ENCODE data around the gene KRTAP4-12. TPM values are rescaled to one million over a fixed set of nuclear protein-coding genes. Genes with fewer than 3 reads are reported as not detected.

KRTAP4-12 gene
- polyA plus RNA-seq, 1 donor (not counting 4 experiments of a cell fraction or from before 2014, with no cell fraction given): not detected

DNA sequence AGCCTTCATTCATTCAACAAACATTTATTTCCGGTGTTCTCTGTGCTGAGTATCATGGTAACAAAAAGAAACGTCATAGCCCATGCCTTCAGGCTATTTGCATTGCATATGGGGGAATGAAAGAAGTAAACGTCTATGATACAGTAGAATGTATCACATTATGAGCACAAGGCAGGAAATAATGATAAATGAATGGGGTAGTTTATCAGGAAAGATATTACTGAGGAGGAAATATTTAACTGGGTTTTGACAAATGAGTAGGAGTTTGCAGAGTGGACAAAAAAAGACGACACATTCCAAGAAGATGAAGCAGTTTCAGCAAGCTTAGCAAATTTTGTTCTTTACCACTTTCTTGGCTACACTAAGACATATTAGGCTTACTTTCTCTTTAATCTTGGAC, 41.4 kb downstream of the KRTAP4-12 start:
- no peak for DNase-seq (ENCODE audit: low read depth, low spot score)
- peak overlapping the region; percentile 34 for H3K27ac ChIP-seq (ENCODE audit: control insufficient read depth, insufficient read depth, low read length)
- no peaks in the 10 kb centered on the region for H3K9me1 ChIP-seq (ENCODE audit: control insufficient read depth, extremely low read depth, insufficient read depth, low read length)
- H3K9me3 ChIP-seq (ENCODE audit: control insufficient read depth, low read depth, low read length): no peaks in the 10 kb centered on the region
- H3K36me3 ChIP-seq (ENCODE audit: control insufficient read depth in 2 of 2, extremely low read depth in 1 of 2, insufficient read depth in 2 of 2, low read length in 2 of 2): no peaks in the 10 kb centered on the region
- TF ChIP-seq EZH2 (IDR thresholded peaks at IDR 0.05; ENCODE audit: low read length): no peak
- TF ChIP-seq, protein P1, sequence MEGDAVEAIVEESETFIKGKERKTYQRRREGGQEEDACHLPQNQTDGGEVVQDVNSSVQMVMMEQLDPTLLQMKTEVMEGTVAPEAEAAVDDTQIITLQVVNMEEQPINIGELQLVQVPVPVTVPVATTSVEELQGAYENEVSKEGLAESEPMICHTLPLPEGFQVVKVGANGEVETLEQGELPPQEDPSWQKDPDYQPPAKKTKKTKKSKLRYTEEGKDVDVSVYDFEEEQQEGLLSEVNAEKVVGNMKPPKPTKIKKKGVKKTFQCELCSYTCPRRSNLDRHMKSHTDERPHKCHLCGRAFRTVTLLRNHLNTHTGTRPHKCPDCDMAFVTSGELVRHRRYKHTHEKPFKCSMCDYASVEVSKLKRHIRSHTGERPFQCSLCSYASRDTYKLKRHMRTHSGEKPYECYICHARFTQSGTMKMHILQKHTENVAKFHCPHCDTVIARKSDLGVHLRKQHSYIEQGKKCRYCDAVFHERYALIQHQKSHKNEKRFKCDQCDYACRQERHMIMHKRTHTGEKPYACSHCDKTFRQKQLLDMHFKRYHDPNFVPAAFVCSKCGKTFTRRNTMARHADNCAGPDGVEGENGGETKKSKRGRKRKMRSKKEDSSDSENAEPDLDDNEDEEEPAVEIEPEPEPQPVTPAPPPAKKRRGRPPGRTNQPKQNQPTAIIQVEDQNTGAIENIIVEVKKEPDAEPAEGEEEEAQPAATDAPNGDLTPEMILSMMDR (optimal IDR thresholded peaks at IDR 0.05 in 1 of 3, IDR thresholded peaks at IDR 0.05 in 1 of 3, conservative IDR thresholded peaks at IDR 0.05 in 1 of 3; ENCODE audit: extremely low read depth in 1 of 3, insufficient read depth in 2 of 3, low read length in 3 of 3): no peak
- H3K9ac ChIP-seq (ENCODE audit: control insufficient read depth, extremely low read depth, insufficient read depth, low read length): no peak overlapping the region
- H3K79me2 ChIP-seq (ENCODE audit: control insufficient read depth, insufficient read depth, low read length): no peaks in the 10 kb centered on the region
- H4K20me1 ChIP-seq (ENCODE audit: control insufficient read depth, extremely low read depth, insufficient read depth, low read length): no peaks in the 10 kb centered on the region
- H3K27me3 ChIP-seq (ENCODE audit: control insufficient read depth, extremely low read depth, insufficient read depth, low read length): no peaks in the 10 kb centered on the region
- H3K4me2 ChIP-seq (ENCODE audit: control insufficient read depth, extremely low read depth, insufficient read depth, low read depth, low read length): peak overlapping the region; percentile 14
- H3K4me3 ChIP-seq (ENCODE audit: control insufficient read depth in 2 of 3, extremely low read depth in 1 of 3, insufficient read depth in 2 of 3, low read depth in 1 of 3, low read length in 3 of 3): no peak overlapping the region
- FAIRE-seq: peak; percentile 66
- dilution Hi-C loops (cut with MboI; ENCODE audit: extremely low pct_ligation_motif_present, low sequenced_read_pairs): no loop called here
- no peak overlapping the region for H2AFZ ChIP-seq (ENCODE audit: control insufficient read depth, low read length)
- H3K4me1 ChIP-seq (ENCODE audit: control insufficient read depth, extremely low read depth, insufficient read depth, low read length): peaks cover 15% of the 10 kb centered on the region

DNA sequence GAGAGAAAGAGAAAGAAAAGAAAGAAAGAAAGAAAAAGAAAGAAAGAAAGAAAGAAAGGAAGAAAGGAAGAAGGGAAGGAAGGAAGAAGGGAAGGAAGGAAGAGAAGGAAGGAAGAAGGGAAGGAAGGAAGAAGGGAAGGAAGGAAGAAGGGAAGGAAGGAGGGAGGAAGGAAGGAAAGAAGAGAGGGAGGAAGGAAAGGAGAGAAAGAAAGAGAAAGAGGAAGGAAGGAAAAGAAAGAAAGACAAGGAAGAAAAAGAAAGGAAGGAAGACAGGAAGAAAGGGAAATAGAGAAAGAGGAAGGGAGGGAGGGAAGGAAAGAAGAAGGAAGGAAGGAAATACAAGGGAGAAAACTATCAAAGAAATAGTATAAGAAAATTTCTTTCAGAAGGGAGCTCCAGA, 47.2 kb downstream of the KRTAP4-12 start:
- H3K4me3 ChIP-seq (ENCODE audit: control insufficient read depth in 2 of 3, extremely low read depth in 1 of 3, insufficient read depth in 2 of 3, low read depth in 1 of 3, low read length in 3 of 3): no peak overlapping the region
- H3K9me3 ChIP-seq (ENCODE audit: control insufficient read depth, low read depth, low read length): no peaks in the 10 kb centered on the region
- H3K27me3 ChIP-seq (ENCODE audit: control insufficient read depth, extremely low read depth, insufficient read depth, low read length): no peaks in the 10 kb centered on the region
- no peak overlapping the region for H3K9ac ChIP-seq (ENCODE audit: control insufficient read depth, extremely low read depth, insufficient read depth, low read length)
- H2AFZ ChIP-seq (ENCODE audit: control insufficient read depth, low read length): no peak overlapping the region
- FAIRE-seq: no peak
- H4K20me1 ChIP-seq (ENCODE audit: control insufficient read depth, extremely low read depth, insufficient read depth, low read length): no peaks in the 10 kb centered on the region
- no peak overlapping the region for H3K4me2 ChIP-seq (ENCODE audit: control insufficient read depth, extremely low read depth, insufficient read depth, low read depth, low read length)
- H3K79me2 ChIP-seq (ENCODE audit: control insufficient read depth, insufficient read depth, low read length): no peaks in the 10 kb centered on the region
- dilution Hi-C loops (cut with MboI; ENCODE audit: extremely low pct_ligation_motif_present, low sequenced_read_pairs): no loop called here
- TF ChIP-seq, protein P1 (optimal IDR thresholded peaks at IDR 0.05 in 1 of 3, IDR thresholded peaks at IDR 0.05 in 1 of 3, conservative IDR thresholded peaks at IDR 0.05 in 1 of 3; ENCODE audit: extremely low read depth in 1 of 3, insufficient read depth in 2 of 3, low read length in 3 of 3): no peak
- no peaks in the 10 kb centered on the region for H3K9me1 ChIP-seq (ENCODE audit: control insufficient read depth, extremely low read depth, insufficient read depth, low read length)
- H3K27ac ChIP-seq (ENCODE audit: control insufficient read depth, insufficient read depth, low read length): no peak overlapping the region
- DNase-seq (ENCODE audit: low read depth, low spot score): no peak
- no peaks in the 10 kb centered on the region for H3K36me3 ChIP-seq (ENCODE audit: control insufficient read depth in 2 of 2, extremely low read depth in 1 of 2, insufficient read depth in 2 of 2, low read length in 2 of 2)
- no peaks in the 10 kb centered on the region for H3K4me1 ChIP-seq (ENCODE audit: control insufficient read depth, extremely low read depth, insufficient read depth, low read length)
